Stimulated activated naive CD4-positive, alpha-beta T cell treated with Interleukin-2 at 50 U/mL for 16 hours (primary cell): ENCODE data around the gene CDK5.

ENCODE experiments used
- DNase-seq: peaks from one replicate; lab custom pipeline; 2025; lab: John Stamatoyannopoulos, UW

Gene CDK5

DNA sequence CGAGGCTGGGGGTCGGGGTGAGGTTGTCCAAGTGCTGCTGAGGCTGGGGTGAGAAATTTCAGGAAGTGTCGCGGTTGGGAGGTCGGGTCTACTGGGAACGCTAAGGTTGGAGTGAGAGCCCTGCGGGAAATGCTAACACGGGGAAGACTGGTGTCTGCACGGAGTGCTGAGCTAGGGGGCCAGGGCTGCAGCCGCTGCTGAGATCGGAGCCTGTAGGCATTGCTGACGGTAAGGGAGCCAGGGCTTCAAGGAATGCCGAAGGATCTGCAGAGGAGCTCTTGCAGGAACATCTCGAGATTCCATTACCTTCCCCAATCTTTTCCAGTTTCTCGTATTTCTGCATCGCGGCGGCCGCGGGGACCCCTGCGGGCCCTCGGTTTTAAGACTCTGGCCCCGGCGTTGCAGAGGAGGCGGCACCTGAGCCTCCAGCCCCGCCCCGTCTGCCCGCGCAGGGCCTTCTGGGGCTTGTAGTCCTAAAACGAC, at the start of gene CDK5:
CDK5 (minus strand) TSS at position 392 of the 483 bp plus-strand sequence; CDS start at position 343, 49 bp downstream.
- DNase-seq = no peak

- no peak for DNase-seq
These were observed 46.9 kb upstream of the CDK5 start for GRCh38 chr7:151104411-151105235.

DNA sequence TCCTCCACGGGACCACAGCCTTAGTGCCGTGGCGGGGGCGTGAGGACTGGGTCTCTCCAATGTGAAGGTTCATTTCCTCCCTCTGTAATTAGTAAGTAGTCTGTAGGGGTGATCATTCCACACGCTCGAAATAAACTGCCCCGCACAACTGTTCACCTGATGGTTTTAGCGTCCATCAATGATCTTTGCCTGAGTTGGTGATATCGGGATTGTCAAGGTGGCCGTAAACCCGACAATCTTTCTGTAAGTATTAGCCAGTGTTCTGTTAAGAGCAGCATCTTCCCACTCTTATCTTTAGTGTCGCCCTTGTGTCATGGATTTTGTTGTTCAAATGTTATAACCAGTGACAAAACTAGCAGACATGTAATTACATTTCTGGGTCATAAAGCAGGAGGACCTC, 46.3 kb upstream of the CDK5 start:
- DNase-seq = no peak

DNA sequence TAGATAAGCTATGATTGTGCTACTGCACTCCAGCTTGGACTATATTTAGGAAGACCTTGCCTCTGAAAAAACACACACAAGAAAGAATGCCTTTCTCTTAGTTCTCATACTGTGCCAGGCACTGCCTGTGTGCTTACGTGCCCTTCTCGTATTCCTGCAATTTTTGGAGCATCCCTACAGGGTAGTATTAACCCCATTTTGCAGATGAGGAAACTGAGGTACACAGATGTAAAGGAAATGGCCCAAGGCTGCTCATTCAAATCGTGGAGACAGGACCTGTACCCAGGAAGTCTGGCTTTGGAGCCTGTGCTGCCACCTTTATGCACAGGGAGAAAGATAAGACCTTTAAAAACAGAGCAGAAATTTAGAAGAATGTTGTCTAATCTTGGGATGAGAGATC, 45.3 kb upstream of the CDK5 start:
- DNase-seq = no peak

DNA sequence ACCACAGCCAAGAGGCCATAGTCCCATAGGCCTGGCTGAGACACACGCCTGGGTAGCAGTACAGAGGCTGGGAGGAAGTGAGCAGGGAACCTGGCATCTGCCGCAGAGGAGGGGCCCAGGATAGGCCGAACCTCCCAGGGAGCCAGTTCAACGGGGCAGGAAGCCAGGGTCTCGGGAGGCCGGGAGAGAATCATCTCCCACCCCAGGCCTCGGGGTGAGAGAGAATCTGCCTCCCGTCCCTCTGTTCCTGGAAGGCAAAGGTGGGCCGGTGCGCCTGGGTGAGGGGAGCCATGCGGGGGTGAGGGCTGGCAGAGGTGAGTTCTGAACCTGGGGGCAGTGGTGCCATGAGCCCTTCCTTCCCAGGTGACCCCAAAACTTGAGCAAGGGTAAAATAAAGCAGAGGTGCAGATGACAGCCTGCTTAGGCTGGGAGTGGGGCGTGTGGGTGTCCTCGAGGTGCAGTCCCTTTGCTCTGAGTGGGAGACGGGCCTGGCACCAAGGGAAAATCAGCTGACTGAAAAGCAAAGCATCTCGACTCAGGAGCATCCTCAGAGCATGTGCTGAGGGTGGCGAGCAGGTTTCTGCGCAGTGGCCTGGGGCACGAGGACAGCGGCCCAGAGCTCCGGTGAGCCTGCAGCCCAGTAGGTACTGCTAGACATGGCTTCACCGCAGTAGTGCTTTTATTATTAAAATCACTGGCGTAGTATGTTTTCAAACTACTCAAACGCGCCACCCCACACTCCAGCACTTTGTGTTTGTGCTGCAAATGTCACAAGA, 44.1 kb upstream of the CDK5 start:
- DNase-seq = no peak

- DNase-seq = no peak
These were observed 43.2 kb upstream of the CDK5 start for GRCh38 chr7:151100921-151101320.

- no peak for DNase-seq
These were observed 42.0 kb upstream of the CDK5 start for GRCh38 chr7:151099486-151100211.

GRCh38 chr7:151095828-151096475, 38.3 kb upstream of the CDK5 start:
- DNase-seq = no peak

DNA sequence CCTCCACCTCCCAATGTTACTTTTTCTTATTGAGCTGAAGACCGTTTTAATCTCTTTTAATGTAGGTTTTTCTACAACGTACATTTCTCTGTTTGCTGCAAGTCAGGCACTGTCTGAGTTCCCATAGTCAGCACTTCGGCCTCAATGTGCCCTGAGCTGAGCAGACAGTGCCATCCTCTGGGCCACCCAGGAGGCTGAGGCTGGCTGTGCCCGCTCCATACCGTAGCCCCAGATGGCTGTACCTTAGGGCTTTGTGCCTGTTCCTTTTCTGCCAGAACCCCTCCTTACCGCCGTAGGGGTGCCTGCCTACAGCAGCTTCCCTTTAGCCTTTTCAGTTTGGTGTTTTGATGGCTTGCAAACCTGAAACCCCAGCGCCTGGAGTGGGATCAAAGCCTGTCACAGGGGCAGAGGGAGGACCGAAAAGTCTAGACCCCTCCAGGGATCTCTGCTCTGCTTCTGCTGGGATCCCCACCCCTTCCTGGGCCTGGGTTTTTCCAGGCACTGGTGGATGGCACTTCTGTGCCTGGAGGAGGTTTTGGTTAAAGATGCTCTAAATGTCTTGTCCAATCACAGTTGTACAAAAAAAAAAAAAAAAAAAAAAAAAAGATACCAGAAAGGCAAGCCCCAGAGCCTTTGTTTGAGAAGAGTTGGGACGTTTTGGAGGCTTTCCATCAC, 37.6 kb upstream of the CDK5 start:
- DNase-seq = no peak

DNA sequence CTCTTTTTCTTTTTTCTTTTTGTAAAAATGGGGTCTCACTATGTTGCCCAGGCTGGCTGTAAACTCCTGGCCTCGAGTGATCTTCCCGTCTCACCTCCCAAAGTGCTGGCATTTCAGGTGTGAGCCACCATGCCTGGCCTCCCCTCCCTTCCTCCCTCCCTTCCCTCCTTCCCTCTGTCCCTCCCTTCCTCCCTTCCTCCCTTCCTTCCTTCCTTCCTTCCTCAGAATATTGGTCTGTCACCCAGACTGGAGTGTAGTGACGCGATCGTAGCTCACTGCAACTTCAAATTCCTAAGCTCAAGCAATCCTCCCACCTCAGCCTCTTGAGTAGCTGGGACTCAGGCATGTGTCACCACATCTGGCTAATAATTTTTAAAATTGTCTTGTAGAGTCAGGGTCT, 37.0 kb upstream of the CDK5 start:
- DNase-seq = no peak

DNA sequence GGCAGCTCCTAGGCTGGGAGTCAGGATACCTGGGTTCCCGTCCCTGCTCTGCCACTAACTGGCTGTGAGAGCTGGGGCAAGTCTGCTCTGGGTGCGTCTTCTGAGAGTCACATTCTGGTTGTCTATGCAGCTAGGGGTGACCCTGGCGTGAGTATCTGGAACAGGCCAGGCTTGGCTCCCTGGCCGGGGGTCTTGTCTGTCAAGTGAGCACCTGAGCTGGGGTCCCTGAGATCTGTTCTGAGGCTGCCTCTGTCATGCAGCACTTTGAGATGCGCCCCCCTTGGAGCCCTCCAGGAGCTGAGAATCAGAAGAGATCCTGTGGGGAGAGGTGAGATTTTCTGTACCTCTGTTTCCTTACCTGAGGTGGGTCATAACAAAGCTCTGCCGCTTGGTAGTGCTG, 36.1 kb upstream of the CDK5 start:
- DNase-seq = no peak

DNA sequence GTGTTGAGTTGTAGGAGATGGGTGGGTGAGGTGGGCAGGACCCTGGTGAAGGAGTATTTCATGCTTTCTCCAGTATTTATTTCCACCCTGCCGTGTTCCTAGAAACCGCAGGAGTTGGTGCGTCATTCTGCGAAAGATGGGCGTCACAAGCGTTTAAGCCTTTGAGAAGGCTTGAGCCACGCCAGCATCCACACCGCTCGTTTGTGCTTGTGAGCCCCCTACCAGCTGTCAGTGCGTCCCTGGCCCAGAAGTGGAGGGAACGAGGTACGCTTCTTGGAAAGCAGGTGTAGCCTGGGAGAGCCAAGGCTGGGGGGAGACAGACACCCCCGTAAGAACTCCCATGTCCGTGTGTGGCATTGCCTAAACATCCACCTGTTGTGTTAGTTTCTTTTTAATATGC, 34.3 kb upstream of the CDK5 start:
- DNase-seq = no peak

GRCh38 chr7:151091431-151091830, 33.7 kb upstream of the CDK5 start:
- no peak for DNase-seq

GRCh38 chr7:151091003-151091402, 33.3 kb upstream of the CDK5 start:
- DNase-seq = no peak

- DNase-seq = no peak
These were observed 32.4 kb upstream of the CDK5 start for GRCh38 chr7:151089893-151090730.

DNA sequence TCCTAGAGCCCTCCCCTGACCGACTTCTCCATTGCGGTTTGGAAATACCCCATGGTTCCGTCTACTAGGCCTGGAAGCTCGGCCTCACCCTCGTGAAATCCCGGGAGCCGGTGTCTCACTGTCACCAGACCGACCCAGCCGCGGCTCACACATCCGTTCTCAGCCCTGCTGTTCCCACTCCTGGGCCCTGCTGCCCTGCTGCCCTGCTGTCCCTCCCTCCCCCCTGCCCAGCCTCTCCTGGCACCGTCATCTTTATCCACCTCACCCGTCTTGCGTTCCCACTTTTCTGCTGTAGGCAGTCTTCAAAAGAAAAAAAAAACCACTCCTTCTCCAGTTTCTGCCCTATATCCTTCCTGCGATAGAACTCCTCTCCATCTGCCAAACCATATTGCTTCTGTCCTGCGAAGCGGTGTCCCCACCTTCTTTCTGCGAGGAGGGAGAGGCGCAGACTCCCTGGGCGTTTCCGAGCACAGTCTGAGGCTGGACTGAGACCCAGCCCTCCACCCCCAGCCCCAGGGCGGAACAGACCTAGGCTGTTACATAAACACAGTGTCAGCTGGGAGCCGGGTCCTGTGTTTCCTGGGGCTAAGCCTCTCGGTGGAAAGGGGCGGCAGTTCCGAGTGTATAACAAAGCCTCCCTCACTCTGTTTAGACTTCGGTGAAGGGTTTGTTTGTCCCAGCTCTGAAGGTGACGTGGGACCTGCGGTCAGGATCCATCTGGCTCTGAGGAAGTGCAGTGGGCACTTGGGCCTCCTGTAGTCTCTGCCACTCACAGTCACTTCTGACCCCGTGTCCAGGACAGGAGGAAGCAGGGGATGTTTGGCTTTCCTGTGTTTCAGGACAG, 31.4 kb upstream of the CDK5 start:
- no peak for DNase-seq

- DNase-seq = no peak
These were observed 30.5 kb upstream of the CDK5 start for GRCh38 chr7:151088019-151088855.

GRCh38 chr7:151087245-151088018, 29.7 kb upstream of the CDK5 start:
- DNase-seq = peak; percentile 35
